HepG2 (cell line): Measurements from ENCODE around the gene USP35. TPM values are rescaled to one million over a fixed set of nuclear protein-coding genes. Genes with fewer than 3 reads are reported as not detected.
A peak's percentile ranks its signal among the peaks of the same experiment; 100 is the strongest.

ENCODE experiments used
- HNF1B ChIP-seq: sonication (generic); formaldehyde crosslinking; IDR thresholded peaks from 2 replicates; pipeline ENCODE4 v1.5.1; 2020; ENCODE audit warnings: mild to moderate bottlenecking, moderate library complexity, missing genetic modification reagents
- IKZF5 ChIP-seq: IDR thresholded peaks from 2 replicates; pipeline ENCODE4 v1.6.1; 2018; ENCODE audit warnings: missing genetic modification reagents, mild to moderate bottlenecking, missing compliant biosample characterization
- IRF1 ChIP-seq: sonication (generic); formaldehyde crosslinking; IDR thresholded peaks from 2 replicates; pipeline ENCODE4 v1.4.0; 2020; ENCODE audit warnings: low read depth, mild to moderate bottlenecking, missing genetic modification reagents
- NFIB ChIP-seq: sonication (generic); formaldehyde crosslinking; IDR thresholded peaks from 2 replicates; pipeline ENCODE4 v1.9.0; 2021; ENCODE audit warnings: missing genetic modification reagents, mild to moderate bottlenecking, borderline replicate concordance
- PAXIP1 ChIP-seq: sonication (generic); formaldehyde crosslinking; conservative IDR thresholded peaks from 2 replicates; pipeline ENCODE4 v1.4.0; 2020; ENCODE audit warnings: mild to moderate bottlenecking, missing genetic modification reagents, moderate library complexity
- RFX1 ChIP-seq: fragments of 450-650 bp; IDR thresholded peaks from 2 replicates; pipeline ENCODE4 v1.6.1; 2017
- SKI ChIP-seq: fragments of 450-650 bp; IDR thresholded peaks from one replicate; pipeline ENCODE4 v1.6.1; 2018; ENCODE audit warnings: mild to moderate bottlenecking; ENCODE audit not compliant: partially characterized antibody
- TEAD3 ChIP-seq: optimal IDR thresholded peaks from 2 replicates; pipeline ENCODE3; 2016; ENCODE audit warnings: borderline replicate concordance
- TFAP4 ChIP-seq: sonication (generic); IDR thresholded peaks from 2 replicates; pipeline ENCODE4 v1.6.1; 2016; ENCODE audit warnings: low read depth, borderline replicate concordance
- THAP11 ChIP-seq: IDR thresholded peaks from 2 replicates; pipeline ENCODE4 v1.6.1; 2016; ENCODE audit warnings: missing biosample characterization, missing genetic modification reagents
- THRA ChIP-seq: sonication (generic); formaldehyde crosslinking; IDR thresholded peaks from 2 replicates; pipeline ENCODE4 v1.4.0; 2020; ENCODE audit warnings: missing genetic modification reagents, borderline replicate concordance
- UBTF ChIP-seq: sonication (generic); formaldehyde crosslinking; IDR thresholded peaks from 2 replicates; pipeline ENCODE4 v1.4.0; 2020; ENCODE audit warnings: mild to moderate bottlenecking, missing genetic modification reagents
- polyA plus RNA-seq, 8 experiments: library from polyadenylated mRNA; depleted of rRNA in 3 of 8; stranded (reverse) in 7 of 8; unstranded in 1 of 8; fragments of >200 nt; fragmentation: Illumina TruSeq in 4 of 8; extraction: Trizol in 4 of 8; gene quantifications; 2 replicates each; pipeline versions ENCODE4 v1.2.1 to v1.2.3, GENCODE V29; 2011 to 2016; ENCODE audit warnings: low read depth in 4 of 8, missing spikeins in 1 of 8, mixed read lengths in 1 of 8; ENCODE audit not compliant: insufficient read depth in 1 of 8
- total RNA-seq, 5 experiments: library from RNA; depleted of rRNA; stranded (reverse); fragments of >200 nt; fragmentation: Illumina TruSeq; extraction: Trizol; gene quantifications; 2 replicates each; pipeline ENCODE4 v1.2.3, GENCODE V29; 2016; ENCODE audit warnings: low read depth in 1 of 5

The USP35 gene
- total and polyA plus RNA-seq, 2 of the 13 experiments (the other 11 are each of a cell fraction or from before 2014, with no cell fraction given): 4.6 to 7.7 TPM

- TF ChIP-seq IRF1 (CRISPR knock-in tag): no peak
- no peak for TF ChIP-seq NFIB (CRISPR knock-in tag)
- TF ChIP-seq TFAP4: peak; percentile 24; the same call in 1 of the 2 replicates
- TF ChIP-seq THAP11 (CRISPR knock-in tag): 0 out of 2 replicates have a peak, but pooled peaks have one; percentile 2
- 0 out of 2 replicates have a peak, but pooled peaks have one; percentile 39 for TF ChIP-seq THRA (CRISPR knock-in tag)
- TF ChIP-seq TEAD3 (CRISPR knock-in tag): peak; percentile 6
- TF ChIP-seq IKZF5: peak; percentile 23; the same call in 1 of the 2 replicates
- TF ChIP-seq SKI: peak; percentile 45
- TF ChIP-seq PAXIP1 (CRISPR knock-in tag): peak; percentile 29
- no peak for TF ChIP-seq UBTF
- peak; percentile 24; the same call in 1 of the 2 replicates for TF ChIP-seq RFX1
- TF ChIP-seq HNF1B: peak; percentile 19; the same call in 1 of the 2 replicates
Observed at GRCh38 chr11:78192223-78192719, 3.6 kb downstream of the USP35 start (continued).
